OCI-LY1 (cell line): ENCODE data around the gene ODAD2.

Source experiments
- H2AFZ ChIP-seq: fragments of 200-600 bp; sonication (generic), shearing (Covaris generic); 2 replicates; pipeline ENCODE4 v1.6.0; 2014; ENCODE audit warnings: antibody characterized with exemption, mild to moderate bottlenecking, low read length
- H3F3A ChIP-seq: fragments of 200-600 bp; sonication (generic), shearing (Covaris generic); 2 replicates; pipeline ENCODE4 v1.6.0; 2014; ENCODE audit warnings: mild to moderate bottlenecking, antibody characterized with exemption, low read length, moderate library complexity; ENCODE audit not compliant: insufficient read depth
- H3K27ac ChIP-seq: fragments of 200-600 bp; sonication (generic); 2 replicates; pipeline ENCODE4 v1.5.1; 2014; ENCODE audit warnings: low read length, mixed run types, mild to moderate bottlenecking, low read depth; ENCODE audit not compliant: poor library complexity, severe bottlenecking
- H3K27me3 ChIP-seq: fragments of 200-600 bp; sonication (generic); 2 replicates; pipeline ENCODE4 v1.6.0; 2014; ENCODE audit warnings: antibody characterized with exemption, mild to moderate bottlenecking, low read length, moderate library complexity; ENCODE audit not compliant: insufficient read depth
- H3K36me3 ChIP-seq: fragments of 200-600 bp; sonication (generic); 2 replicates; pipeline ENCODE4 v1.6.1; 2014; ENCODE audit warnings: mild to moderate bottlenecking, antibody characterized with exemption, low read length, moderate library complexity, mixed read lengths; ENCODE audit not compliant: insufficient read depth
- H3K4me1 ChIP-seq: fragments of 200-600 bp; sonication (generic); 2 replicates; pipeline ENCODE4 v1.5.1; 2014; ENCODE audit warnings: mild to moderate bottlenecking, low read length, moderate library complexity; ENCODE audit not compliant: insufficient read depth, severe bottlenecking
- H3K4me2 ChIP-seq: fragments of 200-600 bp; sonication (generic), shearing (Covaris generic); 2 replicates; pipeline ENCODE4 v1.6.1; 2014; ENCODE audit warnings: low read length
- H3K4me3 ChIP-seq: fragments of 200-600 bp; sonication (generic); 2 replicates; pipeline ENCODE4 v1.5.1; 2014; ENCODE audit warnings: low read length, low read depth, mild to moderate bottlenecking, mixed read lengths; ENCODE audit not compliant: poor library complexity, severe bottlenecking
- H3K79me2 ChIP-seq: fragments of 200-600 bp; shearing (Covaris generic); 2 replicates; pipeline ENCODE4 v1.6.1; 2016; ENCODE audit warnings: mixed run types, low read length, mixed read lengths; ENCODE audit not compliant: insufficient read depth
- H3K9ac ChIP-seq: fragments of 200-600 bp; sonication (generic), shearing (Covaris generic); 2 replicates; pipeline ENCODE4 v1.6.1; 2014; ENCODE audit warnings: mild to moderate bottlenecking, low read length, mixed read lengths
- H3K9me2 ChIP-seq: fragments of 200-600 bp; sonication (generic), shearing (Covaris generic); 2 replicates; pipeline ENCODE4 v1.6.1; 2014; ENCODE audit warnings: low read depth, mild to moderate bottlenecking, low read length, mixed read lengths
- H3K9me3 ChIP-seq: fragments of 200-600 bp; shearing (Covaris generic); 2 replicates; pipeline ENCODE4 v1.6.1; 2014; ENCODE audit warnings: low read length, mixed read lengths
- H4K20me1 ChIP-seq: fragments of 200-600 bp; sonication (generic), shearing (Covaris generic); 2 replicates; pipeline ENCODE4 v1.6.0; 2016; ENCODE audit warnings: mild to moderate bottlenecking, low read length; ENCODE audit not compliant: insufficient read depth
- EZH2 ChIP-seq: fragments of 200-600 bp; sonication (generic), shearing (Covaris generic); IDR thresholded peaks from 2 replicates; pipeline ENCODE4 v1.8.0; 2017; ENCODE audit warnings: borderline replicate concordance, mixed run types, mild to moderate bottlenecking, antibody characterized with exemption, low read length, moderate library complexity, mixed read lengths
- TF ChIP-seq, protein P1 (sequence below): fragments of 200-600 bp; sonication (generic), shearing (Covaris generic); IDR thresholded peaks from 2 replicates; pipeline ENCODE4 v1.5.1; 2017; ENCODE audit warnings: mild to moderate bottlenecking, antibody characterized with exemption, low read length, moderate library complexity, mixed read lengths

Gene ODAD2

DNA sequence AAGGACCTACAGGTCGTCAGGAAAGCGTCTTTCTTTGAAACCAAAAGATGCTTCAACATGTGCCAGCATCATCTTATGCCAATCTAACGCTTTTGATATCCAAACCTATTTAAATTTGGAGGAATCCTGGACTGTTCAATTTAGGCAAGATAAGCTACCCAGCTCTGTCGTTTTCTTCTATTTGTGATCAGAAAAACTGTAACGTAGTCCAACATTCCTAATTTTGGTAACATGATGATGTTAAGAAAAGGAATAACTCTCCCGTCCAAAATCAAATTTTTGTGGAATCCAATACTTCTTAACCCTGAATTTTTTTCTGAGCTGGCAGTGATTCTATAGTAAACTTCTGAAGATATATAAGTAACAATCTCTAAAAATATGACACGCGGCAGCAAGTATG, 160.0 kb downstream of the ODAD2 start:
- Histone ChIP-seq H2AFZ (no peak overlapping the region), H3K4me2 (no peak overlapping the region), H3K36me3 (no peaks in the 10 kb centered on the region), H3K9me3 (no peaks in the 10 kb centered on the region), H3K4me1 (no peaks in the 10 kb centered on the region), H4K20me1 (no peaks in the 10 kb centered on the region), H3K9ac (no peak overlapping the region), H3K9me2 (no peaks in the 10 kb centered on the region), H3K79me2 (no peaks in the 10 kb centered on the region), H3F3A (no peaks in the 10 kb centered on the region), H3K27me3 (no peaks in the 10 kb centered on the region), H3K27ac (no peak overlapping the region), H3K4me3 (no peak overlapping the region)
- TF ChIP-seq, protein P1, sequence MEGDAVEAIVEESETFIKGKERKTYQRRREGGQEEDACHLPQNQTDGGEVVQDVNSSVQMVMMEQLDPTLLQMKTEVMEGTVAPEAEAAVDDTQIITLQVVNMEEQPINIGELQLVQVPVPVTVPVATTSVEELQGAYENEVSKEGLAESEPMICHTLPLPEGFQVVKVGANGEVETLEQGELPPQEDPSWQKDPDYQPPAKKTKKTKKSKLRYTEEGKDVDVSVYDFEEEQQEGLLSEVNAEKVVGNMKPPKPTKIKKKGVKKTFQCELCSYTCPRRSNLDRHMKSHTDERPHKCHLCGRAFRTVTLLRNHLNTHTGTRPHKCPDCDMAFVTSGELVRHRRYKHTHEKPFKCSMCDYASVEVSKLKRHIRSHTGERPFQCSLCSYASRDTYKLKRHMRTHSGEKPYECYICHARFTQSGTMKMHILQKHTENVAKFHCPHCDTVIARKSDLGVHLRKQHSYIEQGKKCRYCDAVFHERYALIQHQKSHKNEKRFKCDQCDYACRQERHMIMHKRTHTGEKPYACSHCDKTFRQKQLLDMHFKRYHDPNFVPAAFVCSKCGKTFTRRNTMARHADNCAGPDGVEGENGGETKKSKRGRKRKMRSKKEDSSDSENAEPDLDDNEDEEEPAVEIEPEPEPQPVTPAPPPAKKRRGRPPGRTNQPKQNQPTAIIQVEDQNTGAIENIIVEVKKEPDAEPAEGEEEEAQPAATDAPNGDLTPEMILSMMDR = no peak
- TF ChIP-seq EZH2 = no peak

- no peaks in the 10 kb centered on the region for H3K79me2 ChIP-seq
- no peaks in the 10 kb centered on the region for H3K9me3 ChIP-seq
- no peaks in the 10 kb centered on the region for H3K36me3 ChIP-seq
- H4K20me1 ChIP-seq = no peaks in the 10 kb centered on the region
- no peak overlapping the region for H3K27ac ChIP-seq
- TF ChIP-seq EZH2 = no peak
- TF ChIP-seq, protein P1 = no peak
- H2AFZ ChIP-seq = no peak overlapping the region
- no peaks in the 10 kb centered on the region for H3F3A ChIP-seq
- no peak overlapping the region for H3K4me3 ChIP-seq
- no peak overlapping the region for H3K9ac ChIP-seq
- no peaks in the 10 kb centered on the region for H3K9me2 ChIP-seq
- no peaks in the 10 kb centered on the region for H3K4me1 ChIP-seq
- H3K27me3 ChIP-seq = no peaks in the 10 kb centered on the region
- no peak overlapping the region for H3K4me2 ChIP-seq
These were observed 160.5 kb downstream of the ODAD2 start for GRCh38 chr10:27838361-27838760.

DNA sequence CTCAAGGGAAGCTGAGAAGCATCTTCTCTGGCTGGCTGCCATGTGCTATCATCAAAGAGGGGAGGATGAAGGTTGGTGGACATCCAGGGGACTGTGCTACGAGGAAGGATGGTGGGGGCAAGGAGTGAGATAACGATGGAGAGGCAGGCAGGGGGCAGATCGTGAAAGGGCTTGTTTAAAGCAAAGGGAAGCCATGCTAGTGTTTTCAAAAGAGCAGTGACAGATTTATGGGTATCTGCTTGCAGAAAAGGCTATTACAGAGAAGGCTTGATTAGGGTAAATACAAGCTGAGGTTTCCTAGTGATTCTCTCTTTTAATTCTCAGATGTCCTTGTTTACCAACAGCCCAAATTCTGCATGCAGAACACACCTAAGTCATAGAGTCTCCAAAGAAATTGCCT, 164.4 kb downstream of the ODAD2 start:
- no peaks in the 10 kb centered on the region for H3K9me2 ChIP-seq
- no peaks in the 10 kb centered on the region for H4K20me1 ChIP-seq
- TF ChIP-seq, protein P1 = no peak
- TF ChIP-seq EZH2 = no peak
- no peak overlapping the region for H3K9ac ChIP-seq
- H3K4me3 ChIP-seq = no peak overlapping the region
- H3K4me1 ChIP-seq = no peaks in the 10 kb centered on the region
- H3K36me3 ChIP-seq = no peaks in the 10 kb centered on the region
- H2AFZ ChIP-seq = no peak overlapping the region
- H3F3A ChIP-seq = no peaks in the 10 kb centered on the region
- H3K79me2 ChIP-seq = no peaks in the 10 kb centered on the region
- H3K9me3 ChIP-seq = no peaks in the 10 kb centered on the region
- H3K4me2 ChIP-seq = no peak overlapping the region
- no peak overlapping the region for H3K27ac ChIP-seq
- H3K27me3 ChIP-seq = no peaks in the 10 kb centered on the region
